Suprapubic skin (tissue), 3 donors: ENCODE measurements around the gene TUBA4B.

Experiments used
- CTCF ChIP-seq, 2 donors: fragments of 200-600 bp in 1 of 2; fragments of 450-650 bp in 1 of 2; sonication (generic) in 1 of 2; IDR thresholded peaks; one replicate each; pipeline ENCODE4 v1.5.1; 2016 to 2019; ENCODE audit warnings: antibody characterized with exemption in 2 of 2, mild to moderate bottlenecking in 1 of 2, moderate library complexity in 1 of 2
- POLR2A ChIP-seq, 2 donors: fragments of 450-650 bp; IDR thresholded peaks; one replicate each; pipeline ENCODE4 v1.6.1; 2017; ENCODE audit warnings: antibody characterized with exemption in 2 of 2, mild to moderate bottlenecking in 2 of 2, moderate library complexity in 2 of 2

- TF ChIP-seq CTCF (IDR thresholded peaks at IDR 0.05) (no peak), POLR2A (IDR thresholded peaks at IDR 0.05) (no peak)
These were observed 47.0 kb downstream of the TUBA4B start for GRCh38 chr2:219300022-219300421.
